Activated CD4-positive, alpha-beta T cell treated with anti-CD3 and anti-CD28 coated beads for 1 hour (primary cell): Measurements from ENCODE around the gene HELZ2.

ENCODE experiments used
- DNase-seq: peaks from one replicate; pipeline ENCODE4 v3.0.0-alpha.2; 2020

HELZ2 gene

GRCh38 chr20:63548542-63548941 lies 25.5 kb downstream of the HELZ2 start:
- no peak for DNase-seq

DNA sequence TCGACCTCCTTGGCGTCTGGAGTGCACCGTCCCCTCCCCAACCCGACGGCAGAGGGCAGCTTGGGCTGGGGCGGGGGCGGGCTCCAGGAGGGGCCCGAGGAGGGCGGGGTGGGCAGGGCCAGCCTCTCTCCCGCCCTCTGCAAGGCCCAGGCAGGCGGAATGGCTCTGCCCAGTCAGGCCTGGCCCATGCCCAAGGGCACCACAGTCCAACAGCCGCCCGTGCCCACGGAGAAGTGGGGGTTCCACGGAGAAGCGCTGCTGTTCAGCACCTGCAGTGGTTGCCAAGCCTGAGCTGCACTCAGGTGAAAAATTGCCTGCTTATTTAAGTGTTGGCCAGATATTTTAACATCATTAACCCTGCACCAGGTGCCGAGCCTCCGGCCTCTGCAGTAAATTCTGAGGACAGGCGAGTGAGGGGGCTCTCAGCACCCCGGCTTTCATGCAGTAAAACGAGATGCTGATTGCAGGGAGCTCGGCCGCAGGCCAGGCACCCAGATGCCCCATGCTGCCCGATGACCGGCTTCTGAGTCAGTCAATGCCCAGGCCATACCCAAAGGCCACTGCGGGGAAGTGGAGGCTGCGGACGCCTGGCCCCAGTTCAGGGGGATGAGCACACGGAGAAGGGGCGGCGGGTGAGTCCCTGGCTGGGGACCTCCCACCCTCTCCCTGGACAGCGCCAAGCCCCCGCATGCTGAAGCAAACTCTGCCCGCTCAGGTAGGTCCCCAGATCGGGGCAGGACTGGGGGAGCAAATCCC lies 26.1 kb downstream of the HELZ2 start, which contains the start of gene SRMS:
Gene SRMS (minus strand): TSS at position 25 of the 756 bp plus-strand sequence. CDS start 286 bp downstream, outside the sequence.
- DNase-seq, result no peak

- DNase-seq, result no peak
Measured at GRCh38 chr20:63546956-63547724, 26.9 kb downstream of the HELZ2 start.

- no peak for DNase-seq
Measured at GRCh38 chr20:63546256-63546955, 27.6 kb downstream of the HELZ2 start.

- no peak for DNase-seq
Measured at GRCh38 chr20:63545814-63546213, 28.2 kb downstream of the HELZ2 start.

- DNase-seq, result no peak
Measured at GRCh38 chr20:63544958-63545516, 29.0 kb downstream of the HELZ2 start.

DNA sequence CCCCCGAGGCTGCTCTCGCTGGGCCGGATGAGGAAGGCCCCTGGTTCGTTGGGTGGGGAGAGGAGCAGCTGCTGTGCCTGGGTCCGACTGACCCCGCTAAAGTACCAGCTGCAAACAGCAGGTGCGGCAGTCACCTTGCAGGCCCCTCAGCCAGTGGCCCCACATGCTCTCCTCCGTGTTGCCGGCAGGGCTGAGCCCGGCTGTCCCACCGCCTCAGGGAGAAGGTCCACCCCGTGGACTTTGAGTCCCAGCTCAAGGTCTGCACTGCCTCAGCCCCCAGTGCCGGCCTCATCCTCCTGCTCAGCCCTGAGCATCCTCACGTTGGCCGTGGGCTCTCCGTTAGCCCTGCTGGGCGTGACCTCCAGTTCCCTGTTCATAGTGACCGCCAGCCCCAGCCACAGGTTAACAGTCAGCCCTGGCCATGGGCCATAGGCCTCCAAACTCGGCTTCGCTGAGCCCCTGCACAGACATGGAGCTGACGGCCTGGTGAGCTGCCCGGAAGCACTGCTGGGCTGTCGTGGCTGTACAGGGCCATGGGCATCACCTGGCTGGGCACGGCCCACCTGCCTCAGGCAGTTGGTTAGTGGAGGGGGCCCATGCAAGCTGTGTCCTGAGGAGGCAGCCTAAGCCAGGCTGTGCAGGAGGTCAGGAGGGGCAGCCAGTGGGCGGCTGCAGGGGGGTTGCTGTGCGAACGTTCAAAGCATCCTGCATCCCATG lies 29.6 kb downstream of the HELZ2 start:
- no peak for DNase-seq

GRCh38 chr20:63543733-63544132 lies 30.3 kb downstream of the HELZ2 start:
- DNase-seq, result no peak

GRCh38 chr20:63543131-63543530 lies 30.9 kb downstream of the HELZ2 start:
- no peak for DNase-seq

DNA sequence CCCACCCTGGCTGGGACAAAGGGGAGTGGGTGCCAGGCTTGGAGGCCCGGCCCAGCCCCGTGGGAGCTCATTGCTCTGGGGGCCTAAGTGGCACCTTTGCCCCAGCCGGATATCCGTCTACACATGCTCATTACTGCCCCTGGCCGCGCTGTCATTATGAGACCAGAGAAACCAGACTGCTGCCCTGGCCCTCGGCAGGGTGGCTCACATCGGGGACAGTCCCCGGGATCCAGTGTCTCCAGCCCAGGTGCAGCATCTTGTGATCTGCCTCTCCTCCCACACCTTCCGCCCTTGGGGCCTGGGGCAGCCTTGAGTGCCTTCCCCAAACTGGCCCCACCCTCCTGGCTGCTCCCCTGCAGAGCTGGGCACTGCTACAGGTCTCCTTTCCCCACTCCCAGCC lies 31.3 kb downstream of the HELZ2 start:
- no peak for DNase-seq

GRCh38 chr20:63542031-63542559 lies 31.9 kb downstream of the HELZ2 start:
- no peak for DNase-seq

- DNase-seq, result no peak
Measured at GRCh38 chr20:63541371-63541770, 32.7 kb downstream of the HELZ2 start.

DNA sequence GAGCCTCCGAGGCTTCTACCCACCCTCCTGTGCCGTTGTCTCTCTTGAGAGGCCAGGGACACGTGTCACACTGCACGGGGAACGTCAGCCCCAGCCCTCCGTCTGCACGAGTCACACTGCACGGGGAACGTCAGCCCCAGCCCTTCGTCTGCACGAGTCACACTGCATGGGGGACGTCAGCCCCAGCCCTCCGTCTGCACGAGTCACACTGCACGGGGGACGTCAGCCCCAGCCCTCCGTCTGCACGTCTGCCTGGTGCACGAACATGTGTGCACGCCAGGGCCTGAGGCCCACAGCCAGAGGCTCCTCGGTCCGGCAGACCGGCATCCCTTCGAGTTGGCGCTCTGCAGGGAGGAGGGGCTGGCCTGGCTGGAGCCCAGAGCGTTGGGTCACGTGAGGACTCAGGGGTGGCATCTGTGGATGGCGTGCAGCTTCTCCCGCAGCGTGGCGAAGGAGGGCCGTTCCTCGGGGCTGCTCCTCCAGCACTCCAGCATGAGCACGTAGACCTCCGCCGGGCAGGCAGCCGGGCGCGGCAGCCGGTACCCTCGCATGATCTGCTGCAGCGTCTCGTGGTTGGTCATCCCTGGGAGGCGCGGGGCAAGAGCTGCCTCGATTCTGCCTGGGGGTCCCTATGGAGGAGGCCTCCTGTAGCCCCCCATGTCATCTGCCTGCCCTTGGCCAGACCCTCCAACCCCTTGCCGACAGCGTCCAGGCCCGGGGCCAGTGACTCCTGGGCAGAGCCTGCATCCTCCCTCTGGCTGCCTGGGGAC lies 33.4 kb downstream of the HELZ2 start:
- DNase-seq, result no peak

GRCh38 chr20:63539441-63540370 lies 34.3 kb downstream of the HELZ2 start:
- DNase-seq, result no peak

DNA sequence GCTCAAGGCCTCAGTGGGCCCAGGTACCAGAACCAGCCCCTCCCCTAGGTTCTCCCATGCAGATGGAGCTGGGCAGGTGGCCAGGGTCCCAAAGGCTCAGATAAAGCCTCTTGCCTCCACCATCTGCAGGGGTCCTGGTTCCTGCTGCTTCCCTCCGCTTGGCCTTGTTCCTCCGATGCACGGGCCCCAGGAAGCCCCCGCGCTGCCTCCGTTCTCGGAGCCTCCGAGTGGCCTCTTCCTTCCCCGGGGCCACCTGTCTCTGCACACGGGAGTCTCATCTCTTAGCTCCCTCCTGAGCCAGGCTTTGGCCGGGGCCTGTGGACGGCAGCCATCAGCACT lies 35.0 kb downstream of the HELZ2 start:
- no peak for DNase-seq

DNA sequence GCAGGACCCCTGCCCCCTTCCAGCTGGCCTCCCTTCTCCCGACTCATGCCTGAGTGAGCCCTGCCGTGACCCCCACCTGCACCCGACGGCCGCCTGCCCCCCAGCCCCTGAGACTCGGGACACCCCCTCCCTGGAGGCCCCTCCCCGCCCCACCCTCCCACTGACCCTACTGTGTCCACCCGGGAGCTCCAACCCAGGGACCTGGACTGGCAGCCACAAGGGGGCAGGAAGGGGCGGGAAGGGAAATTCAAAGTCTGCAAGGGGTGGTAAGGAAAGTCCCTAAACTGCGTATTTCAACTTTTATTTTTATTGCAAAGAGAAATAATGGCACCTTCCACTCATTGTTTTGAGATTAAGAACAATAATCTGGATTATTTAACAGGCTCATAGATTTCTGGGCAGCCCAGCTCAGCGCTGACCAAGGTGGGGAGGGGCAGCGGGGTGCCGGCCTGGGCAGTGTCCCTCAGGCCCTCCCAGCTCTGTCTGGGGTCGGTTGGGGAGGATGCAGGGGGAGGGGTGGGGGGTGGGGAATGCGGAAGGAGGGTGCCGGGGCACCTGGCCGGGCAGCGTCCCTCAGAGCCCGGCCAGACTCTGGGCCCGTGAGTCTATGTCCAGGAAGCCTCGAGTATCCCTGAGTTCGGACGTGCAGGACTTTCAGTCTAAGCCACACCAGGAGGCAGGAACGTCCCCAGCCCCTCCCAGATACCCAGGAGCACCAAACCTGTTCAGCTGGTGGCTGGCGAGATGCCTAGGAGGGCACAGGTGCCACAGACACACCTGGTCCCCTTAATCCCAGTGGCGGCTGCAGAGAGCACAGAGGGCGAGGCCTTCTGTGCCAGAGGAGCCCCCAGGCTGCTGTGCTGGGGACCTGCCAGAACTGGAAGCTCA lies 35.6 kb downstream of the HELZ2 start:
- DNase-seq, result no peak

DNA sequence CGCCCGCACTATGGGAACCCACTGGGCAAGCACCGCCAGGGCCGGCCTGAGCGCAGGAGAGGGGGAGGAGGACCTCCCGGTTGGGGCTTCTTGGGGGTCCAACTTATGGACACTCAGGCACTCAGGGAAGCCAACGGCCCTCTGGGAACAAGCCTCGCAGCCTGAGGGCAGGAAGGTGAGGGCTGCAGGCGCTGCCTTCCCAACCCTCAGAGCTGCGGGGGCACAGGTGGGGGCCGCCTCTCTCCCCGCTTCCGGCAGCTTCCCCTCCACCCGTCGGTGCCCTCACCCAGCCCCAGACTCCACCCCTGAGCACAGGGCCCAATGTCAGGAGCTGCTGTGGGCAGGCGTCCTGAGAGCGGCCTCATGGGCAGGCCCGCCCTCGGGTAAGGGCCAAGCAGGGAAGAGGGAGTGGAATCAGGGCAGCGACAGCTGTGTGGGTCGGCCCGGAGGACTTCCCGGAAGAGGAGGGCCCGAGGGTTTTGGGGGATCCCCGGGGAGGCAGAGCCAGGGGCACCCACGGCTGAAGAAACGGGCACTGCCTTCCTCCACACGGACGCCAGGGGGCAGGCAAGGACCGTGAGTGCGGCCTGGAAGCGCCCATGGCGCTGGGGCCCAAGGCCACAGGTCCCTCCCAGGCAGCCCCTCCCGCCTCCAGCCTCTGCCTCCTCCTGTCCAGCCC lies 36.4 kb downstream of the HELZ2 start:
- peak; percentile 87 for DNase-seq

GRCh38 chr20:63536997-63537524 lies 37.0 kb downstream of the HELZ2 start, which contains the start of gene PTK6:
Gene PTK6 (minus strand): TSS chr20:63537376. CDS start chr20:63537314, 62 bp downstream.
- no peak for DNase-seq
